Measurements from ENCODE around the gene TYRO3. TPM values are rescaled to one million over a fixed set of nuclear protein-coding genes. Genes with fewer than 3 reads are reported as not detected.

TYRO3 gene
- total RNA-seq, 2 experiments from 2014 or later = 1.1 to 1.9 TPM

GRCh38 chr15:41557673-41558399 is 1.2 kb upstream of the TYRO3 start:
- Mint-ChIP-seq H3K9me3 (no peaks in the 10 kb centered on the region), H3K36me3 (ENCODE audit: low read depth) (no peaks in the 10 kb centered on the region), H3K27ac (peak overlapping the region; percentile 89), H3K4me1 (peaks cover 38% of the 10 kb centered on the region), H3K27me3 (peaks cover 33% of the 10 kb centered on the region), H3K4me3 (peak overlapping the region; percentile 81)
- peak; percentile 74 for DNase-seq
- POLR2A ChIA-PET = no interaction called here
- CTCF ChIA-PET = interaction anchor here (0.5 to 2.6 kb wide), 9 partner anchors 11 to 347 kb away, joined by 3 to 11 read pairs (median 4); partner anchors contain the start of genes MAPKBP1 and RPAP1

DNA sequence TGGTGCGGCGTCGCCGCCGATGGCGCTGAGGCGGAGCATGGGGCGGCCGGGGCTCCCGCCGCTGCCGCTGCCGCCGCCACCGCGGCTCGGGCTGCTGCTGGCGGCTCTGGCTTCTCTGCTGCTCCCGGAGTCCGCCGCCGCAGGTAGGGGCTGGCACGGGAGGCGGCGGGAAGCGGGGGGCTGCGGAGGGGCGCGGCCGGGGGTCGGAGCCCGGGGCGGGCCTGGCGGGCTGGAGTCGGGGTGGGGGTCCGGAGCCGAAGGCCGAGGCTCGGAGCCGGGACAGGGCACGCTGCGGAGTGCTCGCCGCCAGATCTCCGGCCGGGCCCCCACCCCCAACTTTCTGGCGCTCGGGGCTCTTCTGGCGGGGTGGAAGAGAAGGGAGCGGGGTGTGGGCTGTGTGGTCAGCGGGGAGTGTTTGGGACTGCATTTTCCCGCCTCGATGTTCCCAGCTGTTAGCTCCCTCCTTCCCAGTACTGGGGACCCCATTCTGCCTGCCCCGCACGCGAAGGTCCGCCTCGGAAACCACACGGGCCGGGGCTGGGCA is 299 bp downstream of the TYRO3 start:
- CTCF ChIA-PET = interaction anchor here (1.0 kb wide), 1 partner anchor 94 kb away, joined by 3 read pairs; no protein-coding TSS in a partner anchor
- H3K4me1 Mint-ChIP-seq = peaks cover 34% of the 10 kb centered on the region
- no peaks in the 10 kb centered on the region for H3K9me3 Mint-ChIP-seq
- H3K27me3 Mint-ChIP-seq = peaks cover 35% of the 10 kb centered on the region
- peak overlapping the region; percentile 69 for H3K4me3 Mint-ChIP-seq
- POLR2A ChIA-PET = no interaction called here
- no peak for DNase-seq
- H3K36me3 Mint-ChIP-seq (ENCODE audit: low read depth) = no peaks in the 10 kb centered on the region
- no peak overlapping the region for H3K27ac Mint-ChIP-seq

GRCh38 chr15:41560572-41560874 is 1.5 kb downstream of the TYRO3 start:
- Mint-ChIP-seq H3K4me1 (peaks cover 27% of the 10 kb centered on the region), H3K4me3 (peak overlapping the region; percentile 36), H3K27ac (no peak overlapping the region), H3K36me3 (ENCODE audit: low read depth) (no peaks in the 10 kb centered on the region), H3K27me3 (peaks cover 35% of the 10 kb centered on the region), H3K9me3 (no peaks in the 10 kb centered on the region)
- ChIA-PET CTCF (interaction anchor here (1.3 to 2.7 kb wide), 2 partner anchors 25 to 214 kb away, joined by 5 to 10 read pairs; partner anchors contain the start of gene MAPKBP1), POLR2A (no interaction called here)
- no peak for DNase-seq

GRCh38 chr15:41561104-41561776 is 2.2 kb downstream of the TYRO3 start:
- no peak overlapping the region for H3K4me3 Mint-ChIP-seq
- no peak for DNase-seq
- H3K36me3 Mint-ChIP-seq (ENCODE audit: low read depth) = no peaks in the 10 kb centered on the region
- peaks cover 35% of the 10 kb centered on the region for H3K27me3 Mint-ChIP-seq
- H3K27ac Mint-ChIP-seq = peak overlapping the region; percentile 9
- ChIA-PET CTCF (interaction anchor here (0.5 to 3.0 kb wide), 7 partner anchors 10 to 330 kb away, joined by 3 to 10 read pairs (median 5); partner anchors contain the start of genes CHP1 and MAPKBP1), POLR2A (no interaction called here)
- no peaks in the 10 kb centered on the region for H3K9me3 Mint-ChIP-seq
- peaks cover 25% of the 10 kb centered on the region for H3K4me1 Mint-ChIP-seq

GRCh38 chr15:41561777-41562145 is 2.7 kb downstream of the TYRO3 start:
- Mint-ChIP-seq H3K4me1 (peaks cover 22% of the 10 kb centered on the region), H3K9me3 (no peaks in the 10 kb centered on the region), H3K36me3 (ENCODE audit: low read depth) (no peaks in the 10 kb centered on the region), H3K4me3 (no peak overlapping the region), H3K27me3 (peaks cover 31% of the 10 kb centered on the region), H3K27ac (peak overlapping the region; percentile 9)
- DNase-seq = no peak
- CTCF ChIA-PET = interaction anchor here (0.5 to 3.0 kb wide), 8 partner anchors 9 to 762 kb away, joined by 3 to 10 read pairs (median 4); partner anchors contain the start of genes CHP1 and MAPKBP1
- POLR2A ChIA-PET = no interaction called here

- DNase-seq = no peak
- no peak overlapping the region for H3K4me3 Mint-ChIP-seq
- ChIA-PET POLR2A (no interaction called here), CTCF (interaction anchor here (0.6 to 3.0 kb wide), 7 partner anchors 9 to 845 kb away, joined by 3 to 10 read pairs (median 4); partner anchors contain the start of gene CHP1)
- H3K9me3 Mint-ChIP-seq = no peaks in the 10 kb centered on the region
- H3K4me1 Mint-ChIP-seq = peaks cover 19% of the 10 kb centered on the region
- H3K27me3 Mint-ChIP-seq = peaks cover 27% of the 10 kb centered on the region
- no peak overlapping the region for H3K27ac Mint-ChIP-seq
- no peaks in the 10 kb centered on the region for H3K36me3 Mint-ChIP-seq (ENCODE audit: low read depth)
Observed at GRCh38 chr15:41562244-41562643, 3.2 kb downstream of the TYRO3 start.

GRCh38 chr15:41562784-41563198 is 3.8 kb downstream of the TYRO3 start:
- Mint-ChIP-seq H3K27me3 (peaks cover 27% of the 10 kb centered on the region), H3K9me3 (no peaks in the 10 kb centered on the region), H3K4me1 (peaks cover 15% of the 10 kb centered on the region), H3K27ac (no peak overlapping the region), H3K4me3 (no peak overlapping the region), H3K36me3 (ENCODE audit: low read depth) (no peaks in the 10 kb centered on the region)
- no peak for DNase-seq
- CTCF ChIA-PET = interaction anchor here (0.6 to 3.0 kb wide), 6 partner anchors 8 to 845 kb away, joined by 3 to 10 read pairs (median 6); partner anchors contain the start of gene CHP1
- POLR2A ChIA-PET = no interaction called here

GRCh38 chr15:41564286-41564959 is 5.4 kb downstream of the TYRO3 start:
- CTCF ChIA-PET = interaction anchor here (0.9 to 1.5 kb wide), 3 partner anchors 9 to 20 kb away, joined by 3 to 7 read pairs (median 3); partner anchors contain the start of gene RPAP1
- Mint-ChIP-seq H3K27me3 (peaks cover 20% of the 10 kb centered on the region), H3K27ac (no peak overlapping the region), H3K4me3 (no peak overlapping the region), H3K4me1 (peaks cover 7% of the 10 kb centered on the region), H3K9me3 (no peaks in the 10 kb centered on the region), H3K36me3 (ENCODE audit: low read depth) (no peaks in the 10 kb centered on the region)
- no peak for DNase-seq
- POLR2A ChIA-PET = no interaction called here

GRCh38 chr15:41564960-41565502 is 6.0 kb downstream of the TYRO3 start:
- no peaks in the 10 kb centered on the region for H3K9me3 Mint-ChIP-seq
- DNase-seq = no peak
- H3K27me3 Mint-ChIP-seq = peaks cover 15% of the 10 kb centered on the region
- H3K4me1 Mint-ChIP-seq = peaks cover 3% of the 10 kb centered on the region
- ChIA-PET CTCF (no interaction called here), POLR2A (no interaction called here)
- no peaks in the 10 kb centered on the region for H3K36me3 Mint-ChIP-seq (ENCODE audit: low read depth)
- H3K4me3 Mint-ChIP-seq = no peak overlapping the region
- H3K27ac Mint-ChIP-seq = no peak overlapping the region

DNA sequence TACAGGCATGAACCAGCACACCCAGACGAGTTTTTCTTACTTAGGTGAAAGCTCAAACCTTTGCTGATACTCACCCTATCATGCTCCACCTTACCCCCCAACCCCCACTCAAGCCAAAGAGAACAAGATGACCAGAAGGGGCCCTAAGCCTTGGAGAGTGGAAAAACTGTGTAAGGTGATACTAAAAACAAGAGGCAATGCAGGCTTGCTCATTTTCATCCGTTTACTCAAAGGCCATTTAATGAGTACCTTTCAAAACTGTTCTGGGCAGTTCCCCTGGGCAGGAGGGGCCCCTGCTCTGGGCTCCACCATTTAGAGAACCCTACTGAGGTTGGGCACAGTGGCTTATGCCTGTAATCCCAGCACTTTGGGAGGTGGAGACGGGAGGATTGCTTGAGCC is 6.7 kb downstream of the TYRO3 start:
- ChIA-PET POLR2A (no interaction called here), CTCF (no interaction called here)
- DNase-seq = no peak
- Mint-ChIP-seq H3K36me3 (ENCODE audit: low read depth) (no peaks in the 10 kb centered on the region), H3K4me3 (no peak overlapping the region), H3K9me3 (no peaks in the 10 kb centered on the region), H3K27ac (no peak overlapping the region), H3K27me3 (peaks cover 9% of the 10 kb centered on the region), H3K4me1 (no peaks in the 10 kb centered on the region)

DNA sequence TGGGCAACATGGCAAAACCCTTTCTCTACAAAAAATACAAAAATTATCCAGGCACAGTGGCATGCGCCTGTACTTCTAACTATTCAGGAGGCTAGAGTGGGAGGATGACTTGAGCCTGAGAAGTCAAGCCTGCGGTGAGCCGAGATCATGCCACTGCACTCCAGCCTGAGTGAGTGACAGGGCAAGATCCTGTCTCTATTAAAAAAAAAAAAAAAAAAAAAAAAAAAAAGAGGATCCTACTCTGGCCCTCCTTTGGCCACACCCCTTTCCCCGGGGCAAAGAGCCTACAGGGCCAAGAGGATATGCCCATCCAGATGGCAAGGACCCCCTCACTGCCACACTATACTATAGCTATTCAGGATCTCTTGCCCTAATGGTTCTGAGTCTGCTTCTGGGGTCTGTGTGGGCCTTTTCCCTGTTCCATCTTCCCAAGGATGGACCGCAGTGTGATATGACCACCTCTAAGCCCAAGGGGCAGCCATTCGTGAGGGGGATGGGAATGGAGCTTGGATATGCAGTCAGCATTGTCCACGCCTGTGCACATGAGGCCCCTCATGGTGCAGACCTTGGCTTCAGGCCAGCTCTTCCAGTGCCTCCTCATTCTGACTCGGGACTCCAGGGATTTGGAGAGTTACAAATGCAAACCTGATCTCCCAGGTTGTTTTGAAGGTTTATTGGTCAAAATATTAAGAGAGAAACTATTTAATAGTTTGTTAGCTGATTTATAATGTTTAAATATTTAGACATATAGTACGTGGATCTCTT is 7.3 kb downstream of the TYRO3 start:
- H3K9me3 Mint-ChIP-seq = no peaks in the 10 kb centered on the region
- no peak overlapping the region for H3K4me3 Mint-ChIP-seq
- no peak for DNase-seq
- ChIA-PET POLR2A (no interaction called here), CTCF (no interaction called here)
- peaks cover 5% of the 10 kb centered on the region for H3K27me3 Mint-ChIP-seq
- no peaks in the 10 kb centered on the region for H3K4me1 Mint-ChIP-seq
- no peaks in the 10 kb centered on the region for H3K36me3 Mint-ChIP-seq (ENCODE audit: low read depth)
- H3K27ac Mint-ChIP-seq = no peak overlapping the region

- no peaks in the 10 kb centered on the region for H3K4me1 Mint-ChIP-seq
- no peak overlapping the region for H3K4me3 Mint-ChIP-seq
- ChIA-PET CTCF (interaction anchor here (2.1 kb wide), 1 partner anchor 10 kb away, joined by 11 read pairs; no protein-coding TSS in a partner anchor), POLR2A (no interaction called here)
- H3K27ac Mint-ChIP-seq = no peak overlapping the region
- DNase-seq = no peak
- no peaks in the 10 kb centered on the region for H3K9me3 Mint-ChIP-seq
- H3K27me3 Mint-ChIP-seq = peaks cover 1% of the 10 kb centered on the region
- H3K36me3 Mint-ChIP-seq (ENCODE audit: low read depth) = no peaks in the 10 kb centered on the region
Observed at GRCh38 chr15:41567261-41567660, 8.2 kb downstream of the TYRO3 start.
